ENCODE measurements around the gene PROK1. TPM values are rescaled to one million over a fixed set of nuclear protein-coding genes. Genes with fewer than 3 reads are reported as not detected.

PROK1 gene
- total and polyA plus RNA-seq, 8 donors, result 0.12 to 0.53 TPM; not detected in 6

DNA sequence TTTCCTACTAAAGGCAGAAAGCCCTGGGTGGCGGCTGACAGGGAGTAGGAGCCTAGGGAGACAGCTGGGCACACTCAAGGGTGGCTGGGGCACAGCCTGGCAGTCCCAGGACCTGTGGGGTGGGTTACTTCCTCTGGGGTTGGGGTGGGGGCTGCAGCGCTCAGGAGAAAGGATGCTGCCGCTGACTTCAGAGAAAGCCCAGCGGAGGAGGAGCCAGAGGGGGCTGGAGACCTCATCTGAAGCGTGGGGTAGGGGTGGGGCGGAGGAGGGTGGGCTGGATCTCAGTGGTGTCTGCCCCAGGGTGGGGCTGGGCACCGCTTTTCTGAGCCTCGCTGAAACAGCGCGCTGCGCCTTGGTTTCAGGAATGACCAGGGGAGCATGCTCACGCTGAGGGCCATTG, 37.2 kb downstream of the PROK1 start:
- WGBS, 2 donors, result 75 to 88% methylated on average over 12 of the region's 12 CpGs
- no peak for ATAC-seq

DNA sequence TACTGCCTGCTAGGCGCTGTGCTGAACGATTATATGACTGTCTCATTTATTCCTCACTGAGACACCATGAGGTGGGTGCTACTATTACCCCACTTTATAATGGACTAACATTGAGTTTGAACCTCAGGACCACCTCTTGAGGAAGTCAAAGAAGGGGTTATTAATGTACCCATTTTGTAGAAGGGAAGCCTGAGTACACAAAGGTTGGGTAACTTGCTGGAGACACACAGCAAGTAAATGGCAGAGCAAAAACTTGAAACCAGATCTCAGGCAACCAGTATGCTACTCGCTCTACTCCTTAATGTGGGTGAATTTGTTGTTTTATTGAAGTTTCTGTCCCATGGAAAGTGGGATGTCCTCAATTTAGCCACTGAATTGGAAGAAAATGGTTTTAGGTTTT, 37.9 kb downstream of the PROK1 start:
- Histone ChIP-seq H3K9me3 (no peaks in the 10 kb centered on the region), H3K27me3 (no peaks in the 10 kb centered on the region), H3K27ac (no peak overlapping the region), H3K4me3 (no peak overlapping the region), H3K36me3 (no peaks in the 10 kb centered on the region), H3K4me1 (no peaks in the 10 kb centered on the region)
- ATAC-seq (no peak), DNase-seq (no peak), FAIRE-seq (no peak)
- WGBS, 2 donors, result 60 to 61% methylated on average over 3 of the region's 3 CpGs
- TF ChIP-seq, protein P1, sequence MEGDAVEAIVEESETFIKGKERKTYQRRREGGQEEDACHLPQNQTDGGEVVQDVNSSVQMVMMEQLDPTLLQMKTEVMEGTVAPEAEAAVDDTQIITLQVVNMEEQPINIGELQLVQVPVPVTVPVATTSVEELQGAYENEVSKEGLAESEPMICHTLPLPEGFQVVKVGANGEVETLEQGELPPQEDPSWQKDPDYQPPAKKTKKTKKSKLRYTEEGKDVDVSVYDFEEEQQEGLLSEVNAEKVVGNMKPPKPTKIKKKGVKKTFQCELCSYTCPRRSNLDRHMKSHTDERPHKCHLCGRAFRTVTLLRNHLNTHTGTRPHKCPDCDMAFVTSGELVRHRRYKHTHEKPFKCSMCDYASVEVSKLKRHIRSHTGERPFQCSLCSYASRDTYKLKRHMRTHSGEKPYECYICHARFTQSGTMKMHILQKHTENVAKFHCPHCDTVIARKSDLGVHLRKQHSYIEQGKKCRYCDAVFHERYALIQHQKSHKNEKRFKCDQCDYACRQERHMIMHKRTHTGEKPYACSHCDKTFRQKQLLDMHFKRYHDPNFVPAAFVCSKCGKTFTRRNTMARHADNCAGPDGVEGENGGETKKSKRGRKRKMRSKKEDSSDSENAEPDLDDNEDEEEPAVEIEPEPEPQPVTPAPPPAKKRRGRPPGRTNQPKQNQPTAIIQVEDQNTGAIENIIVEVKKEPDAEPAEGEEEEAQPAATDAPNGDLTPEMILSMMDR (IDR thresholded peaks at IDR 0.05), result no peak
- intact Hi-C loops (cut with DNase I), result no loop called here

More for the DNA sequence above, 37.2 kb downstream of the PROK1 start:
- intact Hi-C loops (cut with DNase I), result no loop called here
- DNase-seq (no peak), FAIRE-seq (no peak)
- TF ChIP-seq, protein P1 (IDR thresholded peaks at IDR 0.05), result no peak
- no peaks in the 10 kb centered on the region for H3K27me3 ChIP-seq
- H3K4me3 ChIP-seq, result no peak overlapping the region
- no peaks in the 10 kb centered on the region for H3K4me1 ChIP-seq
- no peaks in the 10 kb centered on the region for H3K9me3 ChIP-seq
- H3K27ac ChIP-seq, result no peak overlapping the region
- H3K36me3 ChIP-seq, result no peaks in the 10 kb centered on the region

DNA sequence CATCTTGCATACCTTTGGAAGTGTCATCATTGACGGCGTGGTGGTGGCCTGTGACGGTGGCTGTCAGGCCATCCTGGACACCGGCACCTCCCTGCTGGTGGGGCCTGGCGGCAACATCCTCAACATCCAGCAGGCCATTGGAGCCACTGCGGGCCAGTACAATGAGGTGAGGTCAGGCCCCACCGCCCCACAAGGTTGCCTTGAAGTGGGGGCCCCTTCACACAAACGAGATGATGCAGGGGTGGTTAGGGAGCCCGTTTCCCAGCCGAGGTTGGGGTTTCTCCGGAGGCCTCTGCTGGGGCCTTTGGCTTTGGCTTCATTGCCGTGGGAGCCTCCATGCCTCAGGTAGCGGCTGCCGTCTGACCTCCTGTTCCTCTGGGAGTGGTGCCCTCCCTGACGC, 38.5 kb downstream of the PROK1 start:
- H3K4me1 ChIP-seq, result no peaks in the 10 kb centered on the region
- intact Hi-C loops (cut with DNase I), result no loop called here
- no peaks in the 10 kb centered on the region for H3K27me3 ChIP-seq
- no peak for FAIRE-seq
- no peak overlapping the region for H3K27ac ChIP-seq
- H3K4me3 ChIP-seq, result no peak overlapping the region
- H3K9me3 ChIP-seq, result no peaks in the 10 kb centered on the region
- 86% methylated on average over 14 to 15 of the region's 15 CpGs for WGBS, 2 donors
- no peak for DNase-seq
- ATAC-seq, result no peak
- H3K36me3 ChIP-seq, result no peaks in the 10 kb centered on the region
- TF ChIP-seq, protein P1 (IDR thresholded peaks at IDR 0.05), result no peak

DNA sequence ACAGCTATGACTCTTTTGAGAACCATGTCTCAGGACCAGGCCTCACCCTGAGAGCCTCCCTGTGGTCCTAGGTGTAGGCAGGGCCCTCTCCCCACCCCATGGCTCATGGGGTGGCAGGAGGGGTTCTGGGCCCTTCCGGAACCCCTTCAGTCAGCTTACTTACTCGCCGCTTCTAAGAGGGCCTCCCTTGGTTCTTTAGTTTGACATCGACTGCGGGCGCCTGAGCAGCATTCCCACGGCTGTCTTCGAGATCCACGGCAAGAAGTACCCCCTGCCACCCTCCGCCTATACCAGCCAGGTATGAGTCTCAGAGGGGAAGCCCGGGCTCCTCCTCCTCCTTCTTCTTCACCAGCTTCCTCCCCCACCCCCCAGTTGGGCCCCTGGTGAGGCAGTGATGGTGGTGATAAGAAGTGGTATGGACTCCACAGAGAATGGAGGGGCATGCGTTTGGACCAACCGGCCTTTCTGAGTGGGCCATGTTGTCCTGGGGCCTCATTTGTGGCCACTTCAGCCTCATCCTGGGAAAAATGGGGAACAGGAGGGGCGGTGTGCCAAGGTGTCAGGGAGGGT, 39.1 kb downstream of the PROK1 start:
- TF ChIP-seq, protein P1 (IDR thresholded peaks at IDR 0.05), result no peak
- Histone ChIP-seq H3K27me3 (no peaks in the 10 kb centered on the region), H3K36me3 (no peaks in the 10 kb centered on the region), H3K27ac (no peak overlapping the region), H3K4me3 (no peak overlapping the region), H3K4me1 (no peaks in the 10 kb centered on the region), H3K9me3 (no peaks in the 10 kb centered on the region)
- no peak for ATAC-seq
- intact Hi-C loops (cut with DNase I), result loop anchor here in 1 of 3 donors (10.0 kb wide), 1 partner anchor 285 kb away; no protein-coding TSS in a partner anchor
- no peak for FAIRE-seq
- DNase-seq, result no peak
- 82 to 91% methylated on average over 14 of the region's 14 CpGs for WGBS, 2 donors

DNA sequence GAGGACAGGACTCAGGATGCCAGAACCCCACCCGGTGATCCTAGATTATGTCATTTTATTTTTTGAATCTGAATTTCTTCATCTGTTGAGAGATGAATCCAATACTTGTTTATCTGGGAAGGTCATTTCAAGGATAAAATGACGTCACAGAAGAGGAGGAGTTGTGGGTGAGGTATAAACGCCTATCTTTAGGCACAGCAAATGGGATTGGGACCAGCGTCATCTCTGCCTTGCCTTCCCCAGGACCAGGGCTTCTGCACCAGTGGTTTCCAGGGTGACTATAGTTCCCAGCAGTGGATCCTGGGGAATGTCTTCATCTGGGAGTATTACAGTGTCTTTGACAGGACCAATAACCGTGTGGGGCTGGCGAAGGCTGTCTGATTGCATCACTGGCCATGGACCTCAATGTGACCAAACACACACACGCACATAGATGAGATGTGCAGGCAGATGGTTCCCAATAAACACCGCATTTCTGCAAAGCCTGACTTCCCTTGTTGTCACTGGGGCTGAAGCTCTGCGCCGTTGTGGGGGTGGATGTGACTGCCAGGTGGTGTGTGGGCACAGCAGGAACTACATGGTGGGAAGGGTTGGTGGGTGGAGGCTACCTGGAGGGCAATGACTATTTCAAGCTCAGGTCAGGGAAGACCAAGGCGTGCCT, 40.0 kb downstream of the PROK1 start:
- no peak overlapping the region for H3K27ac ChIP-seq
- no peak overlapping the region for H3K4me3 ChIP-seq
- ATAC-seq, result no peak
- no peaks in the 10 kb centered on the region for H3K27me3 ChIP-seq
- FAIRE-seq, result no peak
- 65 to 74% methylated on average over 11 of the region's 11 CpGs for WGBS, 2 donors
- TF ChIP-seq, protein P1 (IDR thresholded peaks at IDR 0.05), result no peak
- H3K4me1 ChIP-seq, result no peaks in the 10 kb centered on the region
- intact Hi-C loops (cut with DNase I), result loop anchor here in 1 of 3 donors (10.0 kb wide), 1 partner anchor 286 kb away; no protein-coding TSS in a partner anchor
- no peaks in the 10 kb centered on the region for H3K36me3 ChIP-seq
- DNase-seq, result no peak
- no peaks in the 10 kb centered on the region for H3K9me3 ChIP-seq

Data from pancreas (tissue), 10 donors.